ENCODE measurements around the gene CCNJL. TPM values are rescaled to one million over a fixed set of nuclear protein-coding genes. Genes with fewer than 3 reads are reported as not detected.

The CCNJL gene
- polyA plus RNA-seq, 1 donor (not counting 4 experiments of a cell fraction or from before 2014, with no cell fraction given) = 1.6 TPM

GRCh38 chr5:160245506-160246086 lies 66.8 kb downstream of the CCNJL start:
- Histone ChIP-seq H3K4me3 (ENCODE audit: control insufficient read depth in 2 of 3, extremely low read depth in 1 of 3, insufficient read depth in 2 of 3, low read depth in 1 of 3, low read length in 3 of 3) (no peak overlapping the region), H3K27me3 (ENCODE audit: control insufficient read depth, extremely low read depth, insufficient read depth, low read length) (no peaks in the 10 kb centered on the region), H3K4me2 (ENCODE audit: control insufficient read depth, extremely low read depth, insufficient read depth, low read depth, low read length) (peak overlapping the region; percentile 8), H3K9me1 (ENCODE audit: control insufficient read depth, extremely low read depth, insufficient read depth, low read length) (no peaks in the 10 kb centered on the region), H3K4me1 (ENCODE audit: control insufficient read depth, extremely low read depth, insufficient read depth, low read length) (no peaks in the 10 kb centered on the region), H4K20me1 (ENCODE audit: control insufficient read depth, extremely low read depth, insufficient read depth, low read length) (no peaks in the 10 kb centered on the region), H3K9ac (ENCODE audit: control insufficient read depth, extremely low read depth, insufficient read depth, low read length) (no peak overlapping the region), H3K79me2 (ENCODE audit: control insufficient read depth, insufficient read depth, low read length) (no peaks in the 10 kb centered on the region), H3K9me3 (ENCODE audit: control insufficient read depth, low read depth, low read length) (no peaks in the 10 kb centered on the region), H3K36me3 (ENCODE audit: control insufficient read depth in 2 of 2, extremely low read depth in 1 of 2, insufficient read depth in 2 of 2, low read length in 2 of 2) (no peaks in the 10 kb centered on the region), H3K27ac (ENCODE audit: control insufficient read depth, insufficient read depth, low read length) (no peak overlapping the region), H2AFZ (ENCODE audit: control insufficient read depth, low read length) (no peak overlapping the region)
- no peak for DNase-seq (ENCODE audit: low read depth, low spot score)
- TF ChIP-seq CTCF (optimal IDR thresholded peaks at IDR 0.05 in 1 of 3, IDR thresholded peaks at IDR 0.05 in 1 of 3, conservative IDR thresholded peaks at IDR 0.05 in 1 of 3; ENCODE audit: extremely low read depth in 1 of 3, insufficient read depth in 2 of 3, low read length in 3 of 3) (no peak), EZH2 (IDR thresholded peaks at IDR 0.05; ENCODE audit: low read length) (no peak)
- dilution Hi-C loops (cut with MboI; ENCODE audit: extremely low pct_ligation_motif_present, low sequenced_read_pairs) = no loop called here
- no peak for FAIRE-seq

DNA sequence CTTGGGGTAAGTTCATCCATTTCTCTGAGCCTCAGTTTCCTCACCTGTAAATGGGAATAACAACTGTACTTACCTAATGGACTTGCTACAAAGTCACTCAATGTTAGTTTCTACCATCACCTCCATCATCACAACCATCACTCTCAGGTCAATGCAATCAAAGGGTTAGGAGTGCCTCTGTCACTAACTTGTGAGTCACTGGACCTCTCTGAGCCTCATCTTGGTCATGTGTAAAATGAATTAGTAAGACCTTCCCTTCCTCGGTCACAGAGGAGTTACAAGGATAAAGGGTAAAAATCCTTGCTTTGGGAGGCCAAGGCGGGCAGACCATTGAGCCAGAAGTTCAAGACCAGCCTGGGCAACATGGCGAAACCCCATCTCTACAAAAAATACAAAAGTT lies 70.2 kb downstream of the CCNJL start:
- no peaks in the 10 kb centered on the region for H3K36me3 ChIP-seq (ENCODE audit: control insufficient read depth in 2 of 2, extremely low read depth in 1 of 2, insufficient read depth in 2 of 2, low read length in 2 of 2)
- dilution Hi-C loops (cut with MboI; ENCODE audit: extremely low pct_ligation_motif_present, low sequenced_read_pairs) = no loop called here
- H3K27me3 ChIP-seq (ENCODE audit: control insufficient read depth, extremely low read depth, insufficient read depth, low read length) = no peaks in the 10 kb centered on the region
- no peaks in the 10 kb centered on the region for H4K20me1 ChIP-seq (ENCODE audit: control insufficient read depth, extremely low read depth, insufficient read depth, low read length)
- FAIRE-seq (no peak), DNase-seq (ENCODE audit: low read depth, low spot score) (no peak)
- no peak overlapping the region for H3K4me2 ChIP-seq (ENCODE audit: control insufficient read depth, extremely low read depth, insufficient read depth, low read depth, low read length)
- no peaks in the 10 kb centered on the region for H3K9me1 ChIP-seq (ENCODE audit: control insufficient read depth, extremely low read depth, insufficient read depth, low read length)
- H2AFZ ChIP-seq (ENCODE audit: control insufficient read depth, low read length) = no peak overlapping the region
- H3K4me3 ChIP-seq (ENCODE audit: control insufficient read depth in 2 of 3, extremely low read depth in 1 of 3, insufficient read depth in 2 of 3, low read depth in 1 of 3, low read length in 3 of 3) = no peak overlapping the region
- no peak for TF ChIP-seq CTCF (optimal IDR thresholded peaks at IDR 0.05 in 1 of 3, IDR thresholded peaks at IDR 0.05 in 1 of 3, conservative IDR thresholded peaks at IDR 0.05 in 1 of 3; ENCODE audit: extremely low read depth in 1 of 3, insufficient read depth in 2 of 3, low read length in 3 of 3)
- TF ChIP-seq EZH2 (IDR thresholded peaks at IDR 0.05; ENCODE audit: low read length) = no peak
- no peaks in the 10 kb centered on the region for H3K4me1 ChIP-seq (ENCODE audit: control insufficient read depth, extremely low read depth, insufficient read depth, low read length)
- H3K27ac ChIP-seq (ENCODE audit: control insufficient read depth, insufficient read depth, low read length) = no peak overlapping the region
- no peaks in the 10 kb centered on the region for H3K9me3 ChIP-seq (ENCODE audit: control insufficient read depth, low read depth, low read length)
- no peaks in the 10 kb centered on the region for H3K79me2 ChIP-seq (ENCODE audit: control insufficient read depth, insufficient read depth, low read length)
- no peak overlapping the region for H3K9ac ChIP-seq (ENCODE audit: control insufficient read depth, extremely low read depth, insufficient read depth, low read length)

Measured in keratinocyte (primary cell).